ENCODE results near the gene KAZN.

KAZN gene

DNA sequence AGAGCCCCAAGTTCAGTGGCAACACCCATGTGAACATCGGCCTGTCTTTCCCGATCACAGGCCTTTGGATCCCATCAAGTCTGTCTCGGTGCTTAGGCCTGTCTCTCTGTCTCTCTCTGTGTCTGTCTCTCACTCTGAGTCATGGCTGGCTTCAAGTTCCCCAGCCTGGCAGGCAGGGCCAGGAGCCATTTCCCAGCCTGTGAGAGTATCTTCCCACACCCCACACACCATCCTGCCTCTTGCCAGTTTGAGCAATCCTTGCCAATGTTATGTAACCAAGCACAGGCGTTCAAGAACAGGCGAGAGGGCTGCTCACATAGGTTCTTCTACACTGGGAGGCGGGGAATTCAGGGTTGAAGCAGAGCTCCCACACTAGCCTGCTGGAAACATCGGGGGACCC lies 485.1 kb downstream of the KAZN start:
- Histone ChIP-seq H4K20me1 (ENCODE audit: insufficient read depth, low read length) (no peaks in the 10 kb centered on the region), H3K9me3 (ENCODE audit: low read length) (no peaks in the 10 kb centered on the region)

DNA sequence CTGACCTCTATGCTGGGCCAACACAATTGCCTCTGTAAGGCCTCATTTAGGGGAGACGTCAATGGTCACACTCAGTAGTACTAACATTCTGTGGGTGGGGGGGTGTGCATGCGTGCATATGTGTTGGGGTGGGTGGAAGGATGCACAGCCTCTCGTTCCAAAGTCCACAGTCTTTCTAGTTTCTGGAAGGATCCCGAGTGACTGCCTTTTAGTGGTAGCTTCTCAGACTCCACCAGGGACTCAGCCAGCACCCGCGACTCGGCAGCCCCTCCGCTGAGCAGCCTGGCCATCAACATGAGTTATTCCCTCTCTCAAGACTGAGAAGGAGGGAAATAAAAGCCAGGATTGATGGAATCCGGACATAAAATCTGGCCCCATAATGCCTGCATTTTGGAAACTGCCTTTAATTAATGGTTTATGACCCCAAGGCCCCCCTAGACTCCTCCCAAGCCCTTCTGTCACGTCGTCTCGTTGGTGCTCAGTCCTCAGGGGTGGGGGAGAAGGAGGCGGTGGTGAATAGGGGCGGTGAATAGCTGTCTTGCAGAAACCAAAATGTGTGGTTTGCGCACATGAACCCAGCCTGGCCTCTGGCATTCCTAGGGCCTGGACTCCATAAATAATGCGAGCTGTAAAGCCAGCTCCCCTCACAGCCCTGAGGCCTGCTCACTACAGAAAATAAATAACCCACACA lies 489.9 kb downstream of the KAZN start:
- H3K79me2 ChIP-seq (ENCODE audit: insufficient read depth, low read length): no peaks in the 10 kb centered on the region
- H3K4me2 ChIP-seq (ENCODE audit: low read length): no peak overlapping the region
- no peaks in the 10 kb centered on the region for H4K20me1 ChIP-seq (ENCODE audit: insufficient read depth, low read length)
- no peak overlapping the region for H3K27ac ChIP-seq (ENCODE audit: low read depth, low read length, poor library complexity, severe bottlenecking)
- H3F3A ChIP-seq (ENCODE audit: insufficient read depth, low read length): no peaks in the 10 kb centered on the region
- no peak overlapping the region for H2AFZ ChIP-seq (ENCODE audit: low read length)
- TF ChIP-seq, protein P1, sequence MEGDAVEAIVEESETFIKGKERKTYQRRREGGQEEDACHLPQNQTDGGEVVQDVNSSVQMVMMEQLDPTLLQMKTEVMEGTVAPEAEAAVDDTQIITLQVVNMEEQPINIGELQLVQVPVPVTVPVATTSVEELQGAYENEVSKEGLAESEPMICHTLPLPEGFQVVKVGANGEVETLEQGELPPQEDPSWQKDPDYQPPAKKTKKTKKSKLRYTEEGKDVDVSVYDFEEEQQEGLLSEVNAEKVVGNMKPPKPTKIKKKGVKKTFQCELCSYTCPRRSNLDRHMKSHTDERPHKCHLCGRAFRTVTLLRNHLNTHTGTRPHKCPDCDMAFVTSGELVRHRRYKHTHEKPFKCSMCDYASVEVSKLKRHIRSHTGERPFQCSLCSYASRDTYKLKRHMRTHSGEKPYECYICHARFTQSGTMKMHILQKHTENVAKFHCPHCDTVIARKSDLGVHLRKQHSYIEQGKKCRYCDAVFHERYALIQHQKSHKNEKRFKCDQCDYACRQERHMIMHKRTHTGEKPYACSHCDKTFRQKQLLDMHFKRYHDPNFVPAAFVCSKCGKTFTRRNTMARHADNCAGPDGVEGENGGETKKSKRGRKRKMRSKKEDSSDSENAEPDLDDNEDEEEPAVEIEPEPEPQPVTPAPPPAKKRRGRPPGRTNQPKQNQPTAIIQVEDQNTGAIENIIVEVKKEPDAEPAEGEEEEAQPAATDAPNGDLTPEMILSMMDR (IDR thresholded peaks at IDR 0.05; ENCODE audit: low read length): no peak
- no peak for TF ChIP-seq EZH2 (IDR thresholded peaks at IDR 0.05; ENCODE audit: borderline replicate concordance, low read length)
- H3K27me3 ChIP-seq (ENCODE audit: insufficient read depth, low read length): peaks cover 12% of the 10 kb centered on the region; the same call in 1 of the 2 replicates
- no peaks in the 10 kb centered on the region for H3K36me3 ChIP-seq (ENCODE audit: insufficient read depth, low read length)
- H3K4me3 ChIP-seq (ENCODE audit: low read depth, low read length, poor library complexity, severe bottlenecking): no peak overlapping the region
- no peak overlapping the region for H3K9ac ChIP-seq (ENCODE audit: low read length)
- H3K4me1 ChIP-seq (ENCODE audit: insufficient read depth, low read length, severe bottlenecking): peaks cover 6% of the 10 kb centered on the region
- no peaks in the 10 kb centered on the region for H3K9me2 ChIP-seq (ENCODE audit: low read depth, low read length)
- no peaks in the 10 kb centered on the region for H3K9me3 ChIP-seq (ENCODE audit: low read length)

More for the DNA sequence above, 485.1 kb downstream of the KAZN start:
- Histone ChIP-seq H3K9ac (ENCODE audit: low read length) (no peak overlapping the region), H3K27ac (ENCODE audit: low read depth, low read length, poor library complexity, severe bottlenecking) (no peak overlapping the region), H3K79me2 (ENCODE audit: insufficient read depth, low read length) (no peaks in the 10 kb centered on the region), H3K4me1 (ENCODE audit: insufficient read depth, low read length, severe bottlenecking) (no peaks in the 10 kb centered on the region), H3F3A (ENCODE audit: insufficient read depth, low read length) (no peaks in the 10 kb centered on the region), H2AFZ (ENCODE audit: low read length) (no peak overlapping the region), H3K4me2 (ENCODE audit: low read length) (no peak overlapping the region), H3K4me3 (ENCODE audit: low read depth, low read length, poor library complexity, severe bottlenecking) (no peak overlapping the region), H3K9me2 (ENCODE audit: low read depth, low read length) (no peaks in the 10 kb centered on the region), H3K36me3 (ENCODE audit: insufficient read depth, low read length) (no peaks in the 10 kb centered on the region), H3K27me3 (ENCODE audit: insufficient read depth, low read length) (0 out of 2 replicates have a peak, but pooled peaks cover 7% of the 10 kb centered on the region)
- TF ChIP-seq, protein P1 (IDR thresholded peaks at IDR 0.05; ENCODE audit: low read length): no peak
- no peak for TF ChIP-seq EZH2 (IDR thresholded peaks at IDR 0.05; ENCODE audit: borderline replicate concordance, low read length)

DNA sequence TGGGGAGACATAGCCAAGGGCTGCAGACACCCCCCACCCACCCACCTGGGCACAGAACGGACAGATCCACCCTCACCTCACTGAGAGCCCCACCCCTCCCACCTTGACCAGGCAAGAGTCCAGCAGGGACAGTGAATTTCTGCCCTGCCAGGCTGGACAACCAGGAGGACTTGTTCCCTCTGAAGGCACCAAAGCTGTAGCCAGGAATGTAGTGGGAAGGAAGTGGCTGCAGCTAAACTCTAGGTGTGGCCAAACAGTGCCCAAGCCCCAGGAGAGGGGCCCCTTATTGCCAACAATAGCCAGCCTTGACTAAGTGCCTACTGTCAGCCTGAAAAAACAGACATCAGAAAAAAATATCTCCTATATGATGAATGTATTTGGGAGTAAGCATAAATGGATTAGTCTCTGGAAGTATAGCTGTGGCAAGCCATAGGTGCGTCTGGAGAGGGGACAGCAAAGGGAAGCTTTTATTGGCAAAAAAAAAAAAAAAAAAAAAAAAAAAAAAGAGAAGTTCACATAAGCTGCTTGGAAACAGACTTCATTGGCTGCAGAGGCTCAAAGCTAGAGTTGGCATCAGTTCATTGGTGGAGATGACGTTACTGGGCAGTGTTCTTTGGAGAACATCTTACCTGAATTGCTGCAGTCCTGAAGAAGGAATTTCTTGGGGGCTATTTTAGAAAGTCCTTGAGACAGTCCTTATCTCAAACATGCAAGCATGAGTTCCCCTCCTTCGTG lies 490.9 kb downstream of the KAZN start:
- peaks cover 6% of the 10 kb centered on the region for H3K4me1 ChIP-seq (ENCODE audit: insufficient read depth, low read length, severe bottlenecking)
- TF ChIP-seq EZH2 (IDR thresholded peaks at IDR 0.05; ENCODE audit: borderline replicate concordance, low read length): no peak
- TF ChIP-seq, protein P1 (IDR thresholded peaks at IDR 0.05; ENCODE audit: low read length): no peak
- no peak overlapping the region for H3K27ac ChIP-seq (ENCODE audit: low read depth, low read length, poor library complexity, severe bottlenecking)
- H3K9me2 ChIP-seq (ENCODE audit: low read depth, low read length): no peaks in the 10 kb centered on the region
- no peaks in the 10 kb centered on the region for H3K9me3 ChIP-seq (ENCODE audit: low read length)
- no peaks in the 10 kb centered on the region for H3K79me2 ChIP-seq (ENCODE audit: insufficient read depth, low read length)
- no peak overlapping the region for H3K9ac ChIP-seq (ENCODE audit: low read length)
- no peak overlapping the region for H3K4me2 ChIP-seq (ENCODE audit: low read length)
- no peaks in the 10 kb centered on the region for H3K36me3 ChIP-seq (ENCODE audit: insufficient read depth, low read length)
- no peaks in the 10 kb centered on the region for H4K20me1 ChIP-seq (ENCODE audit: insufficient read depth, low read length)
- H3K4me3 ChIP-seq (ENCODE audit: low read depth, low read length, poor library complexity, severe bottlenecking): no peak overlapping the region
- H2AFZ ChIP-seq (ENCODE audit: low read length): no peak overlapping the region
- no peaks in the 10 kb centered on the region for H3F3A ChIP-seq (ENCODE audit: insufficient read depth, low read length)
- peaks cover 12% of the 10 kb centered on the region; the same call in 1 of the 2 replicates for H3K27me3 ChIP-seq (ENCODE audit: insufficient read depth, low read length)
